Progenitor cell of endocrine pancreas (in vitro differentiated cells): ENCODE measurements around the gene FAM228A. TPM values are rescaled to one million over a fixed set of nuclear protein-coding genes. Genes with fewer than 3 reads are reported as not detected.

Experiments used
- DNase-seq: peaks from one replicate; pipeline ENCODE4 v3.0.0; 2021; ENCODE audit warnings: low spot score; ENCODE audit not compliant: unreplicated experiment
- H3K27ac Mint-ChIP-seq: 2 replicates; pipeline ENCODE4 v1.8.0; 2021; ENCODE audit warnings: mild to moderate bottlenecking, moderate library complexity, mixed read lengths
- H3K27me3 Mint-ChIP-seq: 2 replicates; pipeline ENCODE4 v1.8.0; 2021; ENCODE audit warnings: mixed read lengths
- H3K36me3 Mint-ChIP-seq: 2 replicates; pipeline ENCODE4 v1.8.0; 2022; ENCODE audit warnings: mixed read lengths; ENCODE audit not compliant: insufficient read depth
- H3K4me1 Mint-ChIP-seq: 2 replicates; pipeline ENCODE4 v1.8.0; 2021; ENCODE audit warnings: low read depth, mixed read lengths
- H3K4me3 Mint-ChIP-seq: 2 replicates; pipeline ENCODE4 v1.8.0; 2021; ENCODE audit warnings: low read depth, mild to moderate bottlenecking, moderate library complexity, mixed read lengths
- H3K9me3 Mint-ChIP-seq: 2 replicates; pipeline ENCODE4 v1.8.0; 2021; ENCODE audit warnings: low read depth, mixed read lengths
- total RNA-seq: library from RNA; stranded (reverse); gene quantifications from 2 replicates; pipeline ENCODE4 v1.2.1, GENCODE V29; 2021
- TF ChIP-seq, protein P1 (sequence below): fragments of 200-600 bp; sonication (generic); IDR thresholded peaks from one replicate; pipeline ENCODE4 v1.5.0; 2021; ENCODE audit warnings: antibody characterized with exemption, mild to moderate bottlenecking; ENCODE audit not compliant: unreplicated experiment

The FAM228A gene
- total RNA-seq, 1 donor from 2014 or later, result 0.31 TPM

DNA sequence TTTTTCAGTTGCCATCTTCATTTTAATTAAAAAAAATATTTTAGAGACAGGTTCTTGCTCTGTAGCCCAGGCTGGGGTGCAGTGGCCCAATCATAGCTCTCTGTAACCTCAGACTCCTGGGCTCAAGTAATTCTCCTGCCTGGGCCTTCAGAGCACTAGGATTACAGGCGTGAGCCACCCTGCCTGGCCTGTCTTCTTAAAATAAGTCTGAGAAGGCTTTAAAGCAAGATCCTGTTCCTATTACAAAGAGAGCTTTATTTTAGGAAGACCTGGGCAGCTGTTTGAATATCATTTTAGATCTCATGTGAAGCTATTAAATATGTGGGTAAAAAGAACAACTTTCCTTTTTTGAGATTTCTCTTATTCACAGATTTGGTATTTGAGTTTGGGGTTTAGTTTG, 1.5 kb downstream of the FAM228A start:
- H3K9me3 Mint-ChIP-seq, result peaks cover 5% of the 10 kb centered on the region
- DNase-seq, result no peak
- H3K36me3 Mint-ChIP-seq, result peaks cover 3% of the 10 kb centered on the region
- H3K4me1 Mint-ChIP-seq, result no peaks in the 10 kb centered on the region
- no peak overlapping the region for H3K4me3 Mint-ChIP-seq
- H3K27me3 Mint-ChIP-seq, result peaks cover 17% of the 10 kb centered on the region
- TF ChIP-seq, protein P1, sequence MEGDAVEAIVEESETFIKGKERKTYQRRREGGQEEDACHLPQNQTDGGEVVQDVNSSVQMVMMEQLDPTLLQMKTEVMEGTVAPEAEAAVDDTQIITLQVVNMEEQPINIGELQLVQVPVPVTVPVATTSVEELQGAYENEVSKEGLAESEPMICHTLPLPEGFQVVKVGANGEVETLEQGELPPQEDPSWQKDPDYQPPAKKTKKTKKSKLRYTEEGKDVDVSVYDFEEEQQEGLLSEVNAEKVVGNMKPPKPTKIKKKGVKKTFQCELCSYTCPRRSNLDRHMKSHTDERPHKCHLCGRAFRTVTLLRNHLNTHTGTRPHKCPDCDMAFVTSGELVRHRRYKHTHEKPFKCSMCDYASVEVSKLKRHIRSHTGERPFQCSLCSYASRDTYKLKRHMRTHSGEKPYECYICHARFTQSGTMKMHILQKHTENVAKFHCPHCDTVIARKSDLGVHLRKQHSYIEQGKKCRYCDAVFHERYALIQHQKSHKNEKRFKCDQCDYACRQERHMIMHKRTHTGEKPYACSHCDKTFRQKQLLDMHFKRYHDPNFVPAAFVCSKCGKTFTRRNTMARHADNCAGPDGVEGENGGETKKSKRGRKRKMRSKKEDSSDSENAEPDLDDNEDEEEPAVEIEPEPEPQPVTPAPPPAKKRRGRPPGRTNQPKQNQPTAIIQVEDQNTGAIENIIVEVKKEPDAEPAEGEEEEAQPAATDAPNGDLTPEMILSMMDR, result no peak
- H3K27ac Mint-ChIP-seq, result no peak overlapping the region

DNA sequence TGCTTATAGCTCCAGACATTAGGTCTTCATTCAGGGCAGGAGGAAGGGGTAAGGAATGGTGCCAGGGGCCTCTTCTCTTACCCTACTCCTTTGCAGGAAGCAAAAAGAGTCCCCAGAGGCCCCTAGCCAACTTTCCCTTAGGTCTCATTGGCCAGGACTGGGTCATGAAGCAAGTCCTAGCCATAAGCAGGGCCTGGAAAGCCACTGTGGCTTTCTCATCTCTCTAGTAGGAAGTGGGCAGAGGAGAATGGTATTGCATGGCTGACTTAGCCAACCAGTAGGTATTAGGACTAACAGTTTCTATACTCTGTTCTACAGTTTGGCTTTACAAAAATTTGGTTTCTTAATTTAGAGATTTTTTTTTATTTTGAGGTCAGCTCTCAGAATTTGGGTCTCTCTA, 4.8 kb downstream of the FAM228A start:
- H3K36me3 Mint-ChIP-seq, result no peaks in the 10 kb centered on the region
- TF ChIP-seq, protein P1, result no peak
- no peaks in the 10 kb centered on the region for H3K9me3 Mint-ChIP-seq
- DNase-seq, result no peak
- peaks cover 3% of the 10 kb centered on the region for H3K4me1 Mint-ChIP-seq
- H3K27ac Mint-ChIP-seq, result no peak overlapping the region
- no peak overlapping the region for H3K4me3 Mint-ChIP-seq
- H3K27me3 Mint-ChIP-seq, result peaks cover 17% of the 10 kb centered on the region

DNA sequence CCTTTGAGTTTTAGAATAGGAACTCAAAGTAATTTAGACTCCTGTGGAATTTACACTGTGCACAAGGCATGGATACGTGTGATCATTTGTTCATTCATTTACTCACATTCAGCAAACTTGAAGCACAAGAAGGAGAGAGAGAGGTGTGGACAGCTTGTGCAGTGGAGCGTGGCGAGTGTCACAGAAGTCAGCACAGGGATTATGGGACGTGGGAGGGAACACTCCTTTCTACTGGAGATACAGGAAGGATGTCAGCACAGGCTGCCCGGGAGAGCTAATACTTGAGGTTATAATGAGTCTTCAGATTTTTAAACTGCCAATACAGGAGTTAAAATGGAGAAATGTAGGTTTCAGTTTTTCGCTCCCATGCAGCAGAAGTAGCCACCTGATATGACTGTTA, 7.0 kb downstream of the FAM228A start:
- peak overlapping the region; percentile 23 for H3K27ac Mint-ChIP-seq
- H3K9me3 Mint-ChIP-seq, result peaks cover under 1% of the 10 kb centered on the region
- H3K36me3 Mint-ChIP-seq, result no peaks in the 10 kb centered on the region
- H3K4me3 Mint-ChIP-seq, result no peak overlapping the region
- no peak for DNase-seq
- H3K4me1 Mint-ChIP-seq, result peaks cover 3% of the 10 kb centered on the region
- TF ChIP-seq, protein P1, result no peak
- H3K27me3 Mint-ChIP-seq, result peaks cover 17% of the 10 kb centered on the region

DNA sequence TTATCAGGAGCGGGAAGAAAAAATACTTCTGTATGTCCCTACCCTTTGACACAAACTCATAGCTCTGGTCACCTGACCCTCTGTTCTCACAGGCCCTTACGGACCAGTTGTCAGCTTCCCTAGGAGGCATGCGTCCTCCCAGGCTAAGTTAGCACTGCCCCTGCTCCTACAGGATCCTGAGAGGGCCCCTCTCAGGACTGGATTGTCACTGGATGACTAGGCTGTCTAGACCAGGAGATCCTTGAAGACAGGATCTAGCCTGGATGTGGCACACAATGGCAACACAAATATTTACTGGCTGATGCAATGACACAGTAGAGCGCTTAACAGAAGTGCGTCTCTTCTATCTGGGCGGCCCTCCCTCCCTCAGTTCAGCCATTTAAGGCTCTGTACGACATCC, 7.7 kb downstream of the FAM228A start:
- H3K9me3 Mint-ChIP-seq, result peaks cover 7% of the 10 kb centered on the region
- H3K4me1 Mint-ChIP-seq, result peaks cover 3% of the 10 kb centered on the region
- DNase-seq, result no peak
- H3K27ac Mint-ChIP-seq, result no peak overlapping the region
- no peak overlapping the region for H3K4me3 Mint-ChIP-seq
- peaks cover 4% of the 10 kb centered on the region for H3K36me3 Mint-ChIP-seq
- TF ChIP-seq, protein P1, result no peak
- H3K27me3 Mint-ChIP-seq, result peaks cover 24% of the 10 kb centered on the region

DNA sequence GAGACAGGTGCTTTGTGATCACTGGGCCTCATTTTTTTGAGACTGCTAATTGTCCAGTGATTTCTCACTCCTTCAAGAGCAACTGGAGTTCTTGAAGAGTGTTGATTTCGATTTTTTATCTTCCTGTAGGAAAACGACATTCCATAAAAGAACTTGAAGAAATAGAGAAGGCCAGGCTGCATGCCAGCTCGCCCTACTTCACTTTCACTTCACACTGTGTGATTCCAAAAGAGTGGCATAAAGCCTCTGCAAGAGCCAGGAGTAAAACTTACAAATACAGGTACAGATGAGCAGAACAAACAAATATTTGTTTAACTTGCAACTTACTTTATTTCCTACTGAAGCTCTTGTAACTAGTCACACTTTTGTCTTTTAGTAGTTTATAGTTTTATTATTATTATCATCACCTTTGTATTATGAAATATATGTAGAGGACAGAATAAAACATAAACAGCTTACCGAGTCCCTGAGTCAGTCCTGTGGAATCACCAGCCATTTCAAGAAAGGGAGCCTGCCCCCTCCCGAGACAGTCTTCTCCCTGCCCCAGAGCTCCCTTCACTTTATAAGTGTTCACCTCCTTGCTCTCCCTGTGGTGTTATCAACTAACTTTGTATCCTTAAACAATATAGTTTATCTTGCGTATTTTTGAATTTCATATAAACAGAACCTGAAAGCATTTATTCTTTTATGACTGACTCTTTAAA, 8.7 kb downstream of the FAM228A start:
- Mint-ChIP-seq H3K27me3 (peaks cover 26% of the 10 kb centered on the region), H3K4me1 (peaks cover 3% of the 10 kb centered on the region), H3K36me3 (peaks cover 5% of the 10 kb centered on the region), H3K9me3 (peaks cover 11% of the 10 kb centered on the region), H3K4me3 (no peak overlapping the region), H3K27ac (no peak overlapping the region)
- no peak for DNase-seq
- TF ChIP-seq, protein P1, result no peak
